GM19455 (cell line): ENCODE results near the gene SLC4A3.

Experiments used
- ATAC-seq: cut with Tn5 transposase; IDR thresholded peaks from one replicate; pipeline ENCODE4 v1.9.1; 2021; ENCODE audit not compliant: unreplicated experiment

SLC4A3 gene

GRCh38 chr2:219627103-219628100, at the start of gene SLC4A3:
SLC4A3 (plus strand) TSS chr2:219627630; CDS start chr2:219627993, 363 bp downstream.
- no peak for ATAC-seq

- no peak for ATAC-seq
These were observed 48.4 kb upstream of the SLC4A3 start for GRCh38 chr2:219578811-219579613.

GRCh38 chr2:219581346-219581745, 46.1 kb upstream of the SLC4A3 start:
- no peak for ATAC-seq

GRCh38 chr2:219591091-219591490, 36.3 kb upstream of the SLC4A3 start:
- ATAC-seq: no peak

GRCh38 chr2:219592736-219593135, 34.7 kb upstream of the SLC4A3 start:
- ATAC-seq: no peak

- ATAC-seq: no peak
These were observed 34.3 kb upstream of the SLC4A3 start for GRCh38 chr2:219593154-219593553.

- no peak for ATAC-seq
These were observed 32.2 kb upstream of the SLC4A3 start for GRCh38 chr2:219595256-219595655.

- peak; percentile 3 for ATAC-seq
These were observed 30.4 kb upstream of the SLC4A3 start for GRCh38 chr2:219596954-219597551.

GRCh38 chr2:219597552-219598307, 29.7 kb upstream of the SLC4A3 start, which contains the start of gene STK11IP:
STK11IP (plus strand) TSS chr2:219597857; CDS start chr2:219598120, 263 bp downstream.
- ATAC-seq: peak; percentile 93

- ATAC-seq: peak; percentile 18
These were observed 28.9 kb upstream of the SLC4A3 start for GRCh38 chr2:219598308-219599078.

GRCh38 chr2:219603771-219604170, 23.7 kb upstream of the SLC4A3 start:
- no peak for ATAC-seq

- ATAC-seq: no peak
These were observed 21.8 kb upstream of the SLC4A3 start for GRCh38 chr2:219605607-219605954.

- ATAC-seq: no peak
These were observed 19.5 kb upstream of the SLC4A3 start for GRCh38 chr2:219607931-219608330.

- no peak for ATAC-seq
These were observed 18.9 kb upstream of the SLC4A3 start for GRCh38 chr2:219608399-219608964.

- ATAC-seq: no peak
These were observed 18.2 kb upstream of the SLC4A3 start for GRCh38 chr2:219609149-219609750.

GRCh38 chr2:219611306-219611705, 16.1 kb upstream of the SLC4A3 start:
- ATAC-seq: no peak

GRCh38 chr2:219611866-219612576, 15.4 kb upstream of the SLC4A3 start:
- ATAC-seq: no peak

GRCh38 chr2:219612577-219613286, 14.7 kb upstream of the SLC4A3 start:
- no peak for ATAC-seq
